HG02642 (cell line): ENCODE data around the gene OR52R1.
"Not testable (repeated sequence)": the region's sequence is repeated elsewhere in the genome, so short reads cannot be mapped to it uniquely, and the experiment has no call there.

Experiments used
- ATAC-seq: cut with Tn5 transposase; IDR thresholded peaks from one replicate; pipeline ENCODE4 v1.9.1; 2021; ENCODE audit warnings: mild to moderate bottlenecking; ENCODE audit not compliant: unreplicated experiment, poor library complexity

OR52R1 gene

DNA sequence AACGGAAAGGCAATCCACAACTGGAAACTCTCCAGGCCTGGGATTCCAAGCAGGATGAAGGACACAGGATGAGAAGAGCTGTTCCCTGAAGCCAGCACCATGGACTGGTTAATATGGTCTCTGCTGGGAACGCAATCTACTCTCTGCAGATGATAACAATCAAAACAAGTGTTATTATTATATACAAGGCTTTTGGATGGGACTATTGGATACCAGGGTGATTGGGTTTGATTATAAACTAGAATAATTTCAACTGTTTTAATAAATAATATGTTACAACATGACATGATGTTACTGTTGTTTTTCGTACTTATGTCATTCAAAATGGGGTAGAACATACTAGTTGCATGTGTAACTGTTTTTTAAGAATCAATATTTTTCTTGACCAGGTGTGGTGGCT is at the start of gene OR52R1:
Gene OR52R1 (minus strand): TSS at position 101 of the 400 bp plus-strand sequence. CDS start 0 bp downstream, at position 101.
- ATAC-seq, result no peak

DNA sequence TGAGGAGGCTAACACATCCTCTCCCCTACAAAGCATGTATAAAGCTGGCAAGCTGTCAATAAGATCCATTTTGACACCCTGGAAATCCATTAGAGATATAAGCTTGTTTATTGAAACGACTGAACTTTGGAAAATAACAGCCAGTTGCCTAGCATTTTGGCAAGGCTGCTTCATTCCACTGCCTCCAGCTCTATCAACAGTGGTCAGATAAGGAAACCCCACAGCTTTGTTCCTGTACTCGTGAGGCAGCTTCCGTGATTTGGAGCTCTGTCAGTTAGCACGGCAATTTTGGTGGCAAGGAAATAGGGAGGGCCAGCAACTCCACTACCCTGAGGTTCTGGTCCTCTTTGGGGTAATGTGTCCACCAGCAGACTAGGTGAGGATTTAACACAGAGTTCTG is 46.9 kb upstream of the OR52R1 start:
- no peak for ATAC-seq

DNA sequence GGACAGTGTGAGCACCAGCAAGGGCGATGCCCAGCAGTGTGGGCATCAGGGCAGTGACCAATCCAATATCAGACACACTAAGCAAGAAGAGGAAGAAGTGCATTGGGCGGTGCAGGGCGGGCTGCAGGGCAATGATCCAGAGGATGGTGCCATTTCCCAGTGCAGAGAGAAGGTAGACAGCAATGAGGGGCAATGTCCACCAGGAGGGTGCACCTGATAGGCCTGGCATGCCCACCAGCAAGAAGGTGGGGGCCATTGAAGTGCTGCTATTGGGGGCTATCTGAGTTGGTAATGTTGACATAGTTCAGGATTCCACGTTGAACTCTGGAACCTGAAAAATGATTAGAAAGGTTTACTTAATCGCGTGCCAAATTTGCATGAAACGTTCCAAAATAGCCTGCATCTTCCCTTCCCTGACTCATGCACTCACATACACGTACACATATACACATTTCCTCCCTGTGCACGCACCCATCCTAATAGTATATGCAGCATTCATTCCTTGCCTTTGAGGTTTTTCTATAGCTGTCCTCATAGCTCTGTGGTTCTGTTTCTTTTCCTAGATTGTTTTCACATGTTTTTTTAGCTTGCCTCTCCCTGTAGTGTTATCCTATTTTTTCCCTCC is 44.8 kb upstream of the OR52R1 start, which contains the start of gene OR51S1:
Gene OR51S1 (minus strand): TSS at position 301 of the 625 bp plus-strand sequence. CDS start 0 bp downstream, at position 301.
- no peak for ATAC-seq

DNA sequence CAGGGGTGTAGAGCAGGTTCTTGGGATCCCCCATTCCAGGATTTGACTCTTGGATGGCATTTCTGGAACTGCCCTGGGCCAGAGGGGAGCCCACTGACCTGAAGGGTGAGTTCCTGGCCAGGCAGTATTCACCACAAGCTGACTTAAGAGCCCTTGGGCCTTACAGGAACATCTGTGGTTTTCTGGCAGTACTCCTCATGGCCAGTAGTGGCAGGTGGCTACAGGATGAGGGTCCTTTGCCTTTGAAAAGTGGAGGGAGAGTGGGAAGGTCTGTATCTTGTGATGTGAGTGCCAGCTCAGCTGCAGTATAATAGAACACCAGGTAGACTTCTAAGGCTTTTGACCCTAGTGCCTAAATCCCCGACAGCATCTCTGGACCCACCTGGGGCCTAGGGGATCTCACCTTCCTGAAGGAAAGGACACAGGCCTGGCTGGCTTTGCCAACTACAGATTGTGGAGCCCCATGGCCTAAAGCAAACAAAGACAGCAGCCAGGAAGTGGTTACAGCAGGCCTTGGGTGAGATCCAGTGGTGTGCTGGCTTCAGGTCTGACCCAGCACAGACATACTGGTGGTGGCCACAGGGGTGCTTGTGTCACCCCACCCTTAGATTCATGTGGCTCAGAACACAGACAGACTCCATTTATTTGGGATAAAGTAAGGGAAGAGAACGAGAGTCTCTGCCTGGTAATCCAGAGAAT is 35.8 kb upstream of the OR52R1 start:
- ATAC-seq, result no peak

DNA sequence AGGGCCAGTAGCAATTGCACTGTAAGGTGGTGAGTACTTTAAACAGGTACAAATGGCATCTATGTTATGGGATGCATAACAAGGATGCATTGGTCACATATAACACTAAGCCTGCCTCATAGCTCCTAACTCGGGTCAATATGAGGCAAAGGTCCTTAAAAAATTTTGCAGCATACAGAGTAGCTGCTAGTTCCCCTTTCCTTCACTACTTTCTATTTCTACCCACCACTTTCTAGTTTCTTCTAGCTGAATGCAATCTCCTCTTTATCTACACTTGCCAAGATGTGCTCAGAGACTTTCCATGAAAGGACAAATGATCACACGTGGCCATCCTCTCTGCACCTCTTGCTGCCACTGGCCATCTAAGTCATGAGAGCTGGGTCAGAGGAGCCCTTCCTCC is 26.7 kb upstream of the OR52R1 start:
- no peak for ATAC-seq

DNA sequence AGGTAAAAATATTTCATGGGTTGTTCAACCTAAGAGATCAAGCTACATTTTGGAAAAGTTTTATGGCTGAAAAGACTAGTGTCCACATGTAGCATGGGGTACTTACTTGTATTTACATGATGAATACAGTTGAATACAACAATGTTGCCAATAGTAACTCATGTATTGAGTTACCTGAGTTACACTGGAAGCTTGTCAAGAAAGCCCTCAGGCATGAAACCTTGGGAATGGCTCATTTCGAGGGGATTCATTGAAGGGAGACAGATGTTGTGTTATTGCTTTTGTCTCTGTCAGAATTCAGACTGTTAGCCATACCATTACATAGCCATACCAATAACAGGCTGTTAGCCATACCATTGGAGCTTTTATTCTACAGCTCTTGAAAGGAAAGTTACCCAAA is 26.2 kb upstream of the OR52R1 start:
- no peak for ATAC-seq

DNA sequence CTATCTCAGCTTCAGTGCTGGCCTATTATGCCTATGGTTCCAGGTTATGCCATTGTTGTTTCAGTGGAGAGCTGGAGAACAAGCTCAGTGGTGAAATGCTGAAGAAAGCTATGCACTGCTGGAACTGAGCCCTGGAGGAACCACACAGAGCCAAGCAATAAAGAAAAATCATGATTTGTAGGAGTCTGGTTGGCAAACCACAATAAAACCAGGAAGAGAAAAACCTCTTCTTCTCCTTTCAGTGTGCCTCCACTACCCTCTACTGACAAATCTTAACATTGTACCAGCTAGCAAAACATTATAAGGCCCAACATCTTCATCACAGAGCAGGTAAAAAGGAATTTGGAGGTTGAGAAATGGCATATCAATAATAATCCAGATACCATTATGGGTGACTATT is 22.2 kb upstream of the OR52R1 start:
- ATAC-seq, result no peak

DNA sequence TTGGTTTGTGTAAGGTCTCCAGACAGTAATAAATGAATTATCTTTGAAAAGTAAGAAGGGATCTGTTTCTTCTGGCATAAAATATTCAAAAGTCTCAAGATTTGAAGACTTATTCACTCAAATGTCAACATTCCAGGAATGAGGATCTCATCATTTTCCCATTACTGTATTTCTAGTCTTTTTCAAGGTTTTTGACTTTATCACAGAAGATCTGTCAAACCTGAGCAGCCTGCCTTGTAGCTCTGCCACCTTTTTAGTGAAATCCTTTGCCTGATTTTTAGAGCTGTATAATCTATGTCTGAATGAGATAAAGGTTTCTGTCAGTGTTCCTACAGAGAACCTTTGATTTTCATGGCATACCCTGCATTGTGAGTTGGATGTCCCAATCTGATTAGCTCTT is 21.0 kb upstream of the OR52R1 start:
- ATAC-seq, result no peak

DNA sequence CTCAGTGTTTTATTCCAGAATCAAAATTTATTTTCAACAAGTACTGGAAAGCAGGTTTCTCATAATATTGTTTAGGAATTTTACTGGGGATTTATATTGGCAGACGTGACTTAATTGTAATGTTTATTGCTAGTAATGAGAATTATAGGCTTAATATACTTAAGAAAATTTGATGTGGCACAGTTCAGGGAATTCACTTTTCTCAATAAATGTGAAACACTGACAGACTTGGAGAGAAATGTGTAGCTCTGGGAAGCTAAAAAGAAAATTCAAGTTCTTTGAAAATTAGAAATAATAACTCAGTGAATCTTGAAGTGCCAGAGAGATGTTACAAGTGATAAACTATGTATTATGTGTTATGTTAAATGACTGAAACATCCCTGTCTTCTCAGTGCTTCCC is 16.8 kb upstream of the OR52R1 start, which contains the start of gene OR51F2:
Gene OR51F2 (plus strand): TSS at position 301 of the 400 bp plus-strand sequence. CDS start 101 bp downstream, outside the sequence.
- ATAC-seq, result no peak

DNA sequence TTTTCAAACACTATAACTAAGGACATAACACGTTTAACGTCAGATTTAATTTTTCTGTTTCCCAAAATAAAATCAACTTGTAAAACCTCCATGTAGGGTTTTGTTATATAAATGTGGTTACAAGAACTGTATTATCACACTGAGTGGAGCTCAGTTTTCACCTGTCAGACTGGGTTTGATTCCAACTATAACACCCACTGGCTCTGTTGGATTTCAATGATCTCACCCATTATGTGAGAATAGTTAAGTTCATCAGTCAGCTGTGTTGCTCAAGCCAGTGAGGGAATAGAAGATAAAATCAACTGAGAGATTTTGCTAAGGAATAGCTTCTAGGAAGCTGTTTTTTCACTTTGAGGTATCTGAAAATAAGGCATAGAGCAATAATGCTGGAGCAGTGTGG is 5.1 kb upstream of the OR52R1 start:
- no peak for ATAC-seq

DNA sequence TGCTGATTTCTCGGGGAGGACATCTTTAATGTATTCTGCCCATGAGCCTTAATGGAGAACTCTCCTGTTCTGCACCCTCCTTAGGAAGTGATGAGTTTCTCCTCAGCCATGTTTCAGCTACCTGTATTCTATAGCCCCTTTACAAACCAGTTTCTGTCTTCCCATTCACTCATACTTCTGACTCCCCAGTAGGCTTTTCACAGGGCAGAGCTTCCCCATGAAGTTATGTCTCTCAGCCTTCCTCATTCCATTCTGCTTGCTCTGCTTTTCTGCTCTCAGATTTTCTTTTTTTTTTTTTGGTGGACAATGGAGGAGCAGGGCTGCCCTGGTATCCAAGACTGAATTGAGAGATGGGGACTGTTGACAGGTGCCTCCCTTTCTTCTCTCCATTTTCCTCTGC is 4.3 kb upstream of the OR52R1 start:
- no peak for ATAC-seq

DNA sequence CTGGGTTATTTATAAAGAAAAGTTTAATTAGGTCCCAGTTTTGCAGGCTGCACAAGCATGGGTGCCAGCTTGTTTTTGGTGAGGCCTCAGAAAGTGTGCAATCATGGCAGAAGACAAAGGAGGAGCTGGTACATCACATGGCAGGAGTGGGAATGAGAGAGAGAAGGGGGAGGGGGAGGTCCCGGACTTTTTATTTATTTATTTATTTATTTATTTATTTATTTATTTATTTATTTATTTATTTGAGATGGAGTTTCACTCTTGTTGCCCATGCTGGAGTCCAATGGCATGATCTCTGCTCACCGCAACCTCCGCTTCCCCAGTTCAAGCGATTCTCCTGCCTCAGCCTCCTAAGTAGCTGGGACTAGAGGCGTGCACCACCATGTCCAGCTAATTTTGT is 2.9 kb downstream of the OR52R1 start:
- not testable (repeated sequence) for ATAC-seq

DNA sequence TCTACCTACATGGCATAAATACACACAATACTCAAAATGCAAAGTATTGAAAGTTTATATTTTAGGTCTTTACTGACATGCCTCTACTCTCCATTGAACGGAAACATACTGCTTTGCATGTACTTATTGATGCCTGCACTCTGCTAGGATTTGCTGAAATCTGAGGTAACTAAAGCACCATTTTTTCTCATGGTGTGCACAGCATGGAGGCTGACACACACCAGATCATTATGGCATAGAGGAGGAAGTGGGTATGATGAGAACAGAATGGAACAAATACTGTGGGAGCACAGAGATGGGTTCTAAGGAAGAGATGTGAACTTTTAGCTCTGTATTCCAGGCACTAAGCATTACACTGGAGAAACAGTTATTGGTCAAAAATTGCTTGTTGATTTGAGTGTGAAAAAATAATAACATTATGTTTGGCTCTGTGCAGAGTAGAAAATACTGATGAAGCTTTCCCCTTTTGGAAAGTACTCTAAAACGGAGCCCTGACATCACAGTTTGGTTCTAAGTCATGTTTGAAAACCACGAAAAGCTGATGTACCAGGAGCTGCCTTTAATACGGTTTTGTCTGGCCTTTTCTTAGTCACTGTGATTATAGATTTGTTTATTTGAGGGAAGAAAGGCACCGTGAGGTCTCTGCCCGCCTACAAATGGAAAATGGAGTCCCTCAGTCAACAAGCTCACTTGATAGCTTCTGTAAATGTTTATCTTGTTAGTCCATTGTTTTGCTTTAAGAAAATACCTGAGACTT is 5.6 kb downstream of the OR52R1 start:
- no peak for ATAC-seq

DNA sequence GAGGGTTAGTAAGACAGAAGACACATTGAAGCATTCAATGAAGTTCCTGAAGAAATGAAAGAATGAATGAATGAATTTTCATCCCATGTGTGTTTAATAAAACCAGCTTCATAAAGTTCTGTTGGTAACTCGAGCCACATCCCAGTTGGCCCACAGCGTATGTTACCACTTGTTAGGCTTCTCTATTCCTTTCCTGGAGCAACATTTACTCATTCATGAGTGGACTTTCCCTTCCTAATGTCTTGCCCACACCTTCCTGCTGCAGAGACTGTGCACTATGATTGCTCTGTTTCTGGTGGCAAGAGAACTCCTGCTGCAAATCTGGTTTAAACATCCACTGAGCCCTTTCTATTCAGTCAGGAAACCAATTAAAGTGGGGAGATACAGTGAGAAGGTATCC is 7.0 kb downstream of the OR52R1 start:
- no peak for ATAC-seq

DNA sequence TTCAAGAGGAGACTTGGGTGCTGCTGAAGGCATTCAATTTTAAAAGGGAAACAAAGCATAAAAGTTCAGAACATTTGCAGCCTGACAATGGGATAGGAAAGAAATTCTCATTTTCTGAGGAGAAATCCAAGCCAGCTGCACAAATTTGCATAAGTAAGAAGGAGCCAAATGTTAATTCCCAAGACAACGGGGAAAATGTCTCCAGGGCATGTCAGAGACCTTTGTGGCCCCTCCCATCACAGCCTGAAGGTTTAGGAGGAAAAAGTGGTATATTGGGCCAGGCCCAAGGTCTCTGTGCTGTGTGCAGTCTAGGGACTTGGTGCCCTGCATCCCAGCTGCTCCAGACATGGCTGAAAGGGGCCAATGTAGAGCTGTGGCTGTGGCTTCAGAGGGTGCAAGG is 21.7 kb downstream of the OR52R1 start:
- ATAC-seq, result no peak

DNA sequence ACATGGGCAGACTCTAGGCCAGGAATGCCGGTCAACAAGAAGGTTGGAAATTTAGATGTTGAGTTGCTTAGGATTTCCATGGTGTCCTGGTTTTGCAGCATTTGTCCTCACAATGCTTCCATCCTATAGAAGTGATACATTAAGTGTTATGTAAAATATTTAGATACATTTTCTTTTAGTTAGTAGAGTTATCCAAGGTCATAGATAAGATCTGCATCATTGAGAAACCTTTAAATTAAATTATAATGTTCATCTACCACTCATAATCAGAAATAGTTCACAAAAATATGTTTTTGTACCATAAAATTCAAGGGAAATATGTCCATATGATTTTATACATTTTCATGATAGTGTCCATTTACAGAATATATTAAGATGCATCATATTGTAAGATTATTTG is 34.3 kb downstream of the OR52R1 start, which contains the start of gene OR51F1:
Gene OR51F1 (minus strand): TSS at position 101 of the 400 bp plus-strand sequence. CDS start 0 bp downstream, at position 101.
- no peak for ATAC-seq

DNA sequence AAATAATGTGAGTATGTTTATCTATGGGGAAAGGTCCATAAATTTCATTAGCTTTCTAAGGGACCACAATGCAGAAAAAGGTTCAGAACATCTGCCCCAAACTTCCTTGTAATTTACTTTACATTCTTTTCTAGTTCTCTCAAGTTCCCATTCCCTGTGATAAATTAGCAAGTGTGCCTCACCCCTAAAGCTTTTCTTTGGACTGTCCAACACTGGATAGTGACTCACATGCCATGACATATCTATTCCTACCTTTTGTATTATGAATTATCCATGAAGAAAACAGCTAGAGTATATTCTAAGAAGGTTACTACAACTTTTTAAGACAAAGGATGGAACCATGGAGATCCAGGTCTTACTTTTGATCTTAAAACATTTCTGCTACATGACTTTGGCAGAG is 36.1 kb downstream of the OR52R1 start:
- ATAC-seq, result no peak

DNA sequence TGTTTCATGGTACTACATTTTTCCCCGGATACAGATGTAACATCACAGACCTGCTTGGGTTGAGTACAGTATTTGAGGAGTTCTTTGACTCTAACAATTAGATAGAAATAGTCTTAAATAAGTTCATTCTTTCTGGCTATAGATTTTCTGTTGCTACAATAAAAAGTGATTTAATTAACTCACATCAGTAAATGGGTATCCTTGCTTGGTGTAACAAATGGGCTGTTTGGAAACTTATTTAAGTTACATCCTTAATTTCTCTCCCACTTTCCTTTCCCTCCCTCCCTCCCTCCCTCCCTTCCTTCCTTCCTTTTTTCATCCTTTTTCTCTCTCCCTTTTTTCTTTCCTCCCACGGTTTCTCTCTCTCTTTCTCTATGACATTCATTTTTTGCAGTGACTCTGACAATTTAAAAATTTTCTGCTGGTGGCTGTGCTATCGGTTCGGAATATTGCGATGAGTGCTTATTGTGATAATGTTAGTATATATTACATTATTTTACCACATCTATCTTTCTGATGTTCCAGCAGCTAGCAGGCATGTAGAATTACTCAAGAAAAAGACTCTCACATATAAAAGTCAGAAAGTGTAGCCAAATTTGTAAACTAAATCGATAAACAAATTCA is 37.6 kb downstream of the OR52R1 start:
- no peak for ATAC-seq

DNA sequence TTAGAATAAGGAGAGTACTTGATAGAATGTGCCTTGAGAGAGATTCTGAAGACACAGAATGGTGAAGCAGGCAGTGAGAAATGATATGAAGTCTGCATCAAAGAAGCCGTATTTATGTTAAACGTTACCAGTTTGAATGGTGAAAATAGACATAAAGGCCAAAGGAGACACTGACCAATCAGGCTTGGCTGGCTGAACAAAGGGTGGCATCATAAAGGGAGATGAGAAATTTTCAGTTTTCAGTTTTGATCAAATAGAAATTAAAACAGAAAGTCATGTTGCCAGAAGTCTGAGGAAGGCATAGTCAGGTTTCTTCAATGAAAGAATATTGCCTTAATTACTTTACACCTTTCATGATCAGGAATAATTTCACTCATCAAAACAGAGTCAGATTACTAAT is 41.1 kb downstream of the OR52R1 start:
- ATAC-seq, result peak; percentile 56
